Pulmonary artery endothelial cell (primary cell): ENCODE data around the gene MTCH1. TPM values are rescaled to one million over a fixed set of nuclear protein-coding genes. Genes with fewer than 3 reads are reported as not detected.

Source experiments
- DNase-seq: peaks from one replicate; pipeline ENCODE4 v3.0.0-alpha.2; 2011; ENCODE audit warnings: low read depth, low spot score
- total RNA-seq: library from RNA; depleted of rRNA; stranded (reverse); fragments of >200 nt; gene quantifications from 2 replicates; pipeline ENCODE4 v1.2.3, GENCODE V29; 2014

MTCH1 gene
- total RNA-seq, 1 donor from 2014 or later: 305 TPM

DNA sequence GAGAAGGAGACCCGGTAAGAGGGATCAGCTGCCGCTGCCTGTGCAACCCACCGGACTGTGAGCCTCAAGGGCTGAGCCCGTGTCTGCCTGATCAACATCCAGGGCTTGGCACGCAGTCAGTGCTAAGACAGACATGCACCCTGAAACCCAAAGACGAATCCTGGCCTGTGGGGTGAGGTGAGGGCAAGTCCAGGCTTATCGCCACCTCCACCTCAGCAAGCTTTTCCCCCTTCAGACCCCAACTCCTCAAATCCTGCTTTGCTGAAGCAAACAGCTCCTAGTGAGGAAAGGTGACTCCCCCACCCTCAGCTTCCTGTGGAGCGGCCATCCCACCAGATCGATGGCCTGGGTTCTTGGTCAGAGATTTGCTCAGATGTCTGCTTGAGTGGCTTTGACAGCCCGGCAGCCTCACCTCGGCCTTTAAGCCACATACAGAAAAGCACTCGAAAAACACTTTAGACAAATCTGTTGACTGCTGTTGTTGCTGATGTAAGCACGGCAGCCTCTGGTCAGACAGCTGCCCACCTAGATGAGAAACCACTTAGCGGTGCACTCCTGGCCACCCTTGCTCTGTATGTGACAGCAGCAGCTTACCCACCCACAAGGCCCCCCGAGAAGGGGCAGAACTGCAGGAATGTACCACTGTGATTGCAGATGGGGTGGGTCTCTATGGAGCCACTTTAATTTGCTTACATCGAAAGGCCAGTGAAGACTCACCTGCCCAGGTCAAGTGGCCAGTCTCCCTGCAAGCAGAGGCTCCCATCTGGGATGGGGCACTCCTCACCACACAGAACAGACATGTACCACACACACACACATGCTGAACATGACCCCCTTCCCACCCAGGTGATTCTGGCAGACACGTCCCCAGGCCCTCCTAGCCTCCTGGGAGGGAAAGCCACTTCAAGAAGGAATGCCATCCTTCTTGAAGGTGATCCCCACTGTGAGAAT lies 14.8 kb downstream of the MTCH1 start:
- DNase-seq: no peak

DNA sequence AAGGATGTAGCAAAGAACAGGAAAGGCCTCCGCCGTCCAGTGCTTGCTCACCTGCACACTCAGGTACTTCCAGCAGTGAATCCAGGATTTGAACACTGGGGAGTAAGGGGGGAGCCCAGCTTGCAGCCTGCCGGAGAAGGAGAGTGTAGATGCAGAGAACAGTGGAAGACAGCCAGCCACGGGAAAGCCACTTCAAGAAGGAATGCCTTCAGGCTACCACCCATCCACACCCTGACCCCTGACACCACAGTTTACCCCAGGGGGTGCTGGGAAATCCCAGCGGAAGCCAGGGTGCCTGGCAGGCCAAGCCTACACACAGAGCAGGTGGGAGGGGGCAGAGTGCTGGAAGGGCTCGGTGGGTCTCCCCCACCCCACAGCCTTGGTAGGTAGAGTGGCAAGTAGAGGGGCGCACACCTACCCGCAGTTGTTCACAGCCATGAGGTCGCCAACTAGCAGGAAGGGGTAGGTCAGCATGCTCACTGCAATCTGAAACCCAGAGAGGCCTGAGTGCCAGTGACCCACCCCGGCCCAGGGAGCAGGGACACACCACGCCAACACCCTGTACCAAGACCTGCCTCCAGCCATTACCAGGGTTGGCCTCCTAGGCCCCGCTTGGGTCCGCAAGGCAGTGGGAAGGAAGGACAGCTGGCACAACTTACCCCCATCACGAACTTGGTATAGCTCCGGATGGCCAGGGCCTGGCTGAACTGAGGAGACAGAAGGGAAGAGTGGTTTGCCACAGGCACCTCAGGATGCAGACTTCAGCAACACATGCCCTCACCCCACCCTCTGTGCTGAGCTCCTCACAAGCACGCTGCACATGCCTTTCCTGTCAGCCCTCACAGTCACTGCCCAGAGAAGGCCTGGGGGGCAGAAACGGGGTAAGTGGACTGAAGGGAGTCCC lies 15.8 kb downstream of the MTCH1 start:
- DNase-seq: no peak

DNA sequence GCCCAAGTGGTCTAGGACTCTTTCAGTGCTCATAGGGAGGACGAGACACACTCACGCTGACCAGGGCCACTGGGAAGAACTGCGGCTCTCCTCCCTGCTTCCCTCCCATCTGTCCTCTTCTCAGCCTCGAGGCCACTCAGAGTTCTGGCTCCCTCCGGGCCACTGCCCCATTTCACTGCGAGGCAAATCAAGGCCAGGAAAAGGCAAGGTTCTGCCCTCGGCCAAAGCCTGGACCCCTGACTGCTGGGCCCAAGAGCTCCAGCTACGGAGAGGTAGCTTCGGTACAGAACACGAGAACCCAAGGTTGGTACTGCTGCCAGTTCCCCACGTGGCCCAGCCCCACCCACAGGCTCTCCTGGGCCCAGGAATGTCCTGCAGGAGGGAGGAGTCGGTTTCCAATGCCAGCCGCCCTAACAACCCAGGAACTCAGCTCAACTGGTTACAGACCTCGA lies 16.7 kb downstream of the MTCH1 start:
- no peak for DNase-seq

DNA sequence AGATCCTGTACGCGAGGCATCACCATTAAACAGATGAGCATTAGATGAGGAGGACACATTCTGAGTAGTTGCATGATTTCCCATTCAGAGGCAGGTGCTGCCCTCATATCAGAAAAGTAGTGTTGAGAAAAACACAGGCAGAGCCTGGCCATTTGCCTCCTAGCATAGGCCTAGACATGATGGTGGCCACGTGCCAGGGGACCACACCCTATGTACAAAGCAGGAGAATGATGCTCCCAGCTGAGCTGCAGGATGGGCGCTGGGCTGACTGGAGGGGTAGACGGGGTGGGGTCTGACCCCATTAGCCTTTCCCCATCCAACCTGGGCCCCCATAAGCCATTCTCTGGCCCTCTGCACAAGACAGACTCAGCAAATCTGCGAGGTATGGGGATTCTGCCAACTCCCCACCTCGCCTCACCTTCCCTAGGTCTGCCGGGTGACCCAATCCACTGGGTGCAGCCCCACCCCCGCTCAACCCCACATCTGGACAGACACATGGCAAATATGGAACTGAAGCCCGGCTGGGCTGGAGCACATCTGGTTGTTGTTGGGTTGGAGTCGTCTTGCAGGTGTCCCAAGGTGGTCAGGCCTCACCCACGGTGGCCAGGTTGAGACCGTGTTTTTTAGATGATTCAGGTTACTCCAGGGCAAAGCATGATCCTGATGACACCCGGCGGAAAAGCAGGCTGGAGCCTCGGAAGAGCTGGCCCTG lies 17.6 kb downstream of the MTCH1 start:
- no peak for DNase-seq

DNA sequence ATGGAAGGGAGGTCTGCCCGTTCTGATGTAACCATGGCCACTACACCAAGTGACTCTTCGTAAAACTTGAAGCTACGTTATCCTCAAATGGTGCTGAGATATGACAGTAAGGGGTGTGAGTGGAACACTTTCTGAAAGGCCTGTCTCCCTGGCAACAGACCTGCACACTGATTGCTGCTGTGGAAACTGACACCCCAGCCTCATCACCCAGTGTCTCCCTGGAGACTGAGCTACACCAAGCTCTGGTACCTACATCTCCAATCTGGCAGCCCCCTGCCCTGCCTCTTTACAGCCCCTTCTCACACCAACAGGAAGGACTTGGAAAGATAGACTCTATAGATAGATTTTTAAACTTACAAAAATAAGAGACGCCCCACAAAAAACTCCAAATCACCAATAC lies 18.2 kb downstream of the MTCH1 start:
- DNase-seq: no peak

DNA sequence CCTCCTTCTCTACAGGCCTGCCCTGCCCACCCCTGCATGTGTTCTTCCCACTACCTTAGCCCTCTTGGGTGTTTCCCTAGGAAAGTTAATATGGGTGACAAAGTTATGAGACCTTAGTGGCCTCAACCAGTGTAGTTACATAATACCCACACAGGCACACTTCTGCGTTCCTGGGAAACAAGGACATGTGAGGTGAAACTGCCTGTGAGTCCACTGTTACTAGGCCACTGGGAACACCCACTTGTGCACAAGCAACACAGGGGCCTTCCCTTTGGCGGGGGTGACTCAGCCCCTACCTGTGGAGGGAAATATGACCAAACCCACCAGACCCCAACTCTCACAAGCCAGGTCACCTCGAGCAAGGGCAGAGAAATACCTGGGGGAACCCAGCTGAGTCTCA lies 18.7 kb downstream of the MTCH1 start:
- DNase-seq: no peak

DNA sequence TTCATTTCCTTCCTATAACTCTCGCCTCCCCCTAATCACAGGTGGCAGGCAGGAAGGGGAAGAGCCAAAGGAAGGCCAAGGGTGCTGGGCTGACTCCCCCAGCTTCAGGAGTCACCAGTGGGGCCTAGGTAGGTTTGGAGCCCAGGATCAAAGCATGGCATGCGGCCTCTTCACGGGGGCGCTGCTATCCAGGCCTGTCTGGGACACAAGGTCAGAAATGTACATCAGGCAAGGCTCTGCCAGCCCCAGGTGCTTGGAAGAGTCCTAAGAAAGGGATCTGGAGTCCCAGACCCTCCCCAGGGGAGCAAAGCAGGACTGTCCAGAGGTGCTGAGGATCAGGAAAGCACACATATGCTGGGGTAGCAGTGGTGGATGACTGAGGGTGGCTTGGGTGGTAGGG lies 21.1 kb downstream of the MTCH1 start:
- DNase-seq: no peak

DNA sequence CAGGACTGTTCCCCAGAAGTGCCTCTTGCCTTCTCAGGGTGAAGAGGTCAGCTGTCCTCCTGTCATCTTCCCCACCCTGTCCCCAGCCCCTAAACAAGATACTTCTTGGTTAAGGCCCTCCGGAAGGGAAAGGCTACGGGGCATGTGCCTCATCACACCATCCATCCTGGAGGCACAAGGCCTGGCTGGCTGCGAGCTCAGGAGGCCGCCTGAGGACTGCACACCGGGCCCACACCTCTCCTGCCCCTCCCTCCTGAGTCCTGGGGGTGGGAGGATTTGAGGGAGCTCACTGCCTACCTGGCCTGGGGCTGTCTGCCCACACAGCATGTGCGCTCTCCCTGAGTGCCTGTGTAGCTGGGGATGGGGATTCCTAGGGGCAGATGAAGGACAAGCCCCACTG lies 21.6 kb downstream of the MTCH1 start:
- no peak for DNase-seq

DNA sequence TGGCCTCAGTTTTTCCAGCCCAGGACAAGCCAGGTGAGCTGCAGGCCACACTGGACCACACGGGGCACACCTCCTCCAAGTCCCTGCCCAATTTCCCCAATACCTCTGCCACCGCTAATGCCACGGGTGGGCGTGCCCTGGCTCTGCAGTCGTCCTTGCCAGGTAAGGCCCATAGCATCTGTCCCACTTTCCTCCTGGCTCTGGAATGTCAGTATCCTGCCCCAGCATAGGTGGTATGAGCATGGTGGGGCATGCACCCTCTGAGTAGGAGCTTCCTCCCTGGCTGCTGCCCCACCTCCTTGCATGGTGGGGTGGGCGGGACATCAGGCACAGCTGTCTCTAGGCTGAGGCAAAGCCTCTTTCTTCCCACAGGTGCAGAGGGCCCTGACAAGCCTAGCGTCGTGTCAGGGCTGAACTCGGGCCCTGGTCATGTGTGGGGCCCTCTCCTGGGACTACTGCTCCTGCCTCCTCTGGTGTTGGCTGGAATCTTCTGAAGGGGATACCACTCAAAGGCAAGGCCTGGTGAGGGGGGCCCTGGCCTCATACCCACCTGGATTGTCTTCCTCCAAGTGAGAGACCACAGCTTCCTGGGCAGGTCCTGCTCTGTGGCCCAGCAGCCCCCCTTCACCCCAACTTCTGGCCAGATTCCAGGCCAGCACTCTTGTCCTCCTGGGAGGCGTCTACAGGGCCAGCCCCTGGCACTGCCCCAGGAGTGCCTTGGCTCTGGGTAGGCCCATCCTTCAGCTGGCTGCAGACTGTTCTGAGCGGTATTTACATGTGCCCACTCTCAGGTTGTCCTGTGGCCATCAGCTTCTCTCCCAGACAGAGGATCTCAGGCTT lies 22.3 kb downstream of the MTCH1 start:
- DNase-seq: no peak

DNA sequence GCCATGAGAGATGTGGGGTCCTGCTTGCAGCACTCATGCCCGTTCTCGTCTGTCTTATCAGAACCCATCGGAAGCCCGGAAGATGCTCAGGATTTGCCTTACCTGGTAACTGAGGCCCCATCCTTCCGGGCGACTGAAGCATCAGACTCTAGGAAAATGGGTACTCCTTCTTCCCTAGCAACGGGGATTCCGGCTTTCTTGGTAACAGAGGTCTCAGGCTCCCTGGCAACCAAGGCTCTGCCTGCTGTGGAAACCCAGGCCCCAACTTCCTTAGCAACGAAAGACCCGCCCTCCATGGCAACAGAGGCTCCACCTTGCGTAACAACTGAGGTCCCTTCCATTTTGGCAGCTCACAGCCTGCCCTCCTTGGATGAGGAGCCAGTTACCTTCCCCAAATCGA lies 23.1 kb downstream of the MTCH1 start:
- no peak for DNase-seq

DNA sequence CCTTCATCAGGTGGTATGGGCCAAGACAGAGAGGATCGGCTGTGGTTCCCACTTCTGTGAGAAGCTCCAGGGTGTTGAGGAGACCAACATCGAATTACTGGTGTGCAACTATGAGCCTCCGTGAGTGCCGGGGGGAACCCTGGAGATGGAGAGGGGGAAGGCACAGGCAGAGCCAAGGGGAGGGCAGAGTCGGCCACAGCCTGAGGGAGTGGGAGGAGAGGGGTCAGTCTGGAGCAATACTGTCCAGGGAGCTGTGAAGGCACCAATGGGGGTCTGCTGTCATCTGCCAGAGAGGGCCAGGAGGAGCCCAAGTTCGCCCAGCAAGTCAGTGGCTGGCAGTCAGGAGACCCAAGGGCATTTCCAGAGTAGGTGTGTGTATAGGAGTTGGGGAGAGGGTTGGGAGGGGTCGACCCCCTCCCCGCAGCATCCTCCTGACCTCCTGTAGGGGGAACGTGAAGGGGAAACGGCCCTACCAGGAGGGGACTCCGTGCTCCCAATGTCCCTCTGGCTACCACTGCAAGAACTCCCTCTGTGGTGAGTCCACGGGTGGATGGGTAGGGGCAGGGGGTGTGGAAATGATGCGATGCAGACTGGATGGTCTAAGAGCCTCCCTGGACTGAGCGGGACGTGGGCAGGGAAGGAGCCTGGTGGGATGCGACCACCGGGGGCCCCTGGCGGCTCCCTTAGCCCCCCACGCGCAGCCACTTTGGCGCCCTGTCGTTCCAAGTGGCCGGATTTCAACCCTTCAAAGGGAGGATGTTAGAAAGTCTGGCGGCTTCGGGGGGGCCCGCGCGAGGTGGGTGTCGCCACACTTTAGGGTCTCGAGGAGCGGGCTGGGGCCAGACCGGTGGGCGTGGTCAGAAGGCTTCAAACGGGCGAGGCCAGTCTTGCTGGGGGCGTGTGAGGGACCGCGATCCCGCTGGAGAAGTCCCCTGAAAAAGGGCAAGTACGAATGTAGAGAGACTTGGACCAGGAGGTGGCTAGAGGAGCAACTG lies 24.3 kb downstream of the MTCH1 start:
- no peak for DNase-seq

DNA sequence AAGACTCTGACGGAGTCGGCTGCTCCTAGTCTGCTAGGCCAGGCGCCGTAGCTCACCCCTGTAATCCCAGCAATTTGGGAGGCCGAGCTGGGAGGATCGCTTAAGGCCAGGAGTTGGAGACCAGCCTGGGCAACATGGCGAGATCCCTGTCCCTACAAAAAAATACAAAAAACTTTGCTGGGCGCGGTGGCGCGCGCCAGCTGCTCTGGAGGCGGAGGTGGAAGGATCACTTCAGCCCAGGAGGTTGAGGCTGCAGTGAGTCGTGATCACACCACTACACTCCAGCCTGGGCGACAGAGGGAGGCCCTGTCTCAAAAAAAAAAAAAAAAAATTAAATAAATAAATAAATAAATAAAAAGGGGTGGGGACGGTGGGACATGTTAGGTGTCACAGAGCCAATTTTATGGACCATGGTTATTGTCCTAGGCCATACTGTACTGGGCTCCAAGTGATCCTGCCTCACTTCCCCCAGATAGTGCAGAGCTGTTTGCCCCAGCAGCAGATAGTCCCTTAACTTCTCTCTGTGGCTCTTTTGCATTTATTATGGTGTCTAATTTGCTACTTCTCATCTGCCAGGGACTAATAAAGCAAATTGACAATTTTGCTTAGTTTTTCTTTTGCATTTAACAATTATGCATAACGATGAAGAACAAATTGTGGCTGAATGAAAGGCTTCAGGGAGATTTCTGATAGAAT lies 26.3 kb downstream of the MTCH1 start:
- no peak for DNase-seq

DNA sequence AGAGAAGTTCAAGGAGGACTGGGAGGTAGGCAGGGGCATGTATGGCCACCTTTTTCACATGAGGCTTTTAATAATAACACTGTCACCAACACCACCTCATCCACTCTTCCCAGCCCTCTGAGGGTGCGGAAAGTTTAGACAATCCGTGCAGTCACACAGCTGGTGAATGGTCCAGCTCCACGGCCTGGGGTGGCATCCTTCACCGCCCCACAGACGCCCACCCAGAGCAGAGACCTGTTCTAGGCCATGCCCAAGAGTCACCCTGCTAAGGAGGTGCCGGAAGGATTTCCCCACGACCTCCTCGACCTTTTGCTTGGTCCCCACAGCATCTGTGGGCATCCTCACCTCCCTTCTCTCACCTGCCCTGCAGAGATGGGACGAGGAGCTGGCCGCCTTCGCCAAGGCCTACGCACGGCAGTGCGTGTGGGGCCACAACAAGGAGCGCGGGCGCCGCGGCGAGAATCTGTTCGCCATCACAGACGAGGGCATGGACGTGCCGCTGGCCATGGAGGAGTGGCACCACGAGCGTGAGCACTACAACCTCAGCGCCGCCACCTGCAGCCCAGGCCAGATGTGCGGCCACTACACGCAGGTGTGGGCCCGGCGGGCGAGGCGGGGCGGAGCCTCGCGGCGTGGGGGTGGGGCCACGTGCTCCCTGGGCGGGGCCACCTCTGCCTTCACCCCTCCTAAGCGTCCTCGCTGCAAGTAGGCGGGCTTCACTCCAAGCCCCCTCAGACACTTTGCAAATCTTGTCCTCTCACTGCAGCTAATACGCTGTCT lies 27.0 kb downstream of the MTCH1 start:
- no peak for DNase-seq

DNA sequence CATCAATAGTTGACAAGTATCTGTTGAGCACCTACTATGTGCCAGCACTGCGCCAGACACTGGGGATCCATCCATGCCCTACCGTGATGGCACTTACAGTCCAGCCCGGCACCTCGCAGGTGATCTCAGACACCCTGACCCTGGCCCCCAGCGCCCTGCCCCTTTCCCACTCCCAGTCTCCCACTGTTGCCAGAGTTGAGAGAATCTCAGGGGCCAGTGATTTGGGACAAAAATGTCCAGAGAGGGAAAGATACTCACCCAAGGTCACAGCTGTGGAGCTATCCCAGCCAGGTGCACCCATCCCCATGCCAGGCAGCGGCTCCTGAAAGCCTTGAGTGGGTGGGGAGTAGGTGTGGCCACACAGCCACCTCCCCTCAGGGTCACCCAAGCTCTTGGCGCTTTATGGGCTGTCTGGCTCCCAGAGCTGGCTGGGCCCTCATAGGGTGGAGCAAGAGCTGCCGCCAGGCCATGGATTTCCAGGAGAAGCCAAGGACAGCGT lies 28.2 kb downstream of the MTCH1 start:
- no peak for DNase-seq

DNA sequence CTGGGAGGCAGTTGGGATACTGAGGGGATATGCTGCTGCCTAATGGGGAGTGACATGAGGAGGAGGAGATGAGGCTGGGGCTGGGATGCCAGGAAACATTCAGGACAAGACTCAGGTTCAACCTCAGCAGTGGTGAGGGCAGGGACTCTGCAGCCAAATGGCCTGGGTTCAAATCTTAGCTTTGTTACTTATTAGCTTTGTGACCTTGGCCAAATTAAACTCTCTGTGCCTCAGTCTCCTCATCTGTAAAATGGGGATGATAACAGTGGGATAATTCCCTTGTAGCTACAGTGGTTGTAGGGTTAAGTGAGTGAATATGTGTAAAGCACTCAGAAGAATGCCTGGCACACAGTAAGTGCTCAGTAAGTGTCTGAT lies 29.6 kb downstream of the MTCH1 start:
- no peak for DNase-seq

DNA sequence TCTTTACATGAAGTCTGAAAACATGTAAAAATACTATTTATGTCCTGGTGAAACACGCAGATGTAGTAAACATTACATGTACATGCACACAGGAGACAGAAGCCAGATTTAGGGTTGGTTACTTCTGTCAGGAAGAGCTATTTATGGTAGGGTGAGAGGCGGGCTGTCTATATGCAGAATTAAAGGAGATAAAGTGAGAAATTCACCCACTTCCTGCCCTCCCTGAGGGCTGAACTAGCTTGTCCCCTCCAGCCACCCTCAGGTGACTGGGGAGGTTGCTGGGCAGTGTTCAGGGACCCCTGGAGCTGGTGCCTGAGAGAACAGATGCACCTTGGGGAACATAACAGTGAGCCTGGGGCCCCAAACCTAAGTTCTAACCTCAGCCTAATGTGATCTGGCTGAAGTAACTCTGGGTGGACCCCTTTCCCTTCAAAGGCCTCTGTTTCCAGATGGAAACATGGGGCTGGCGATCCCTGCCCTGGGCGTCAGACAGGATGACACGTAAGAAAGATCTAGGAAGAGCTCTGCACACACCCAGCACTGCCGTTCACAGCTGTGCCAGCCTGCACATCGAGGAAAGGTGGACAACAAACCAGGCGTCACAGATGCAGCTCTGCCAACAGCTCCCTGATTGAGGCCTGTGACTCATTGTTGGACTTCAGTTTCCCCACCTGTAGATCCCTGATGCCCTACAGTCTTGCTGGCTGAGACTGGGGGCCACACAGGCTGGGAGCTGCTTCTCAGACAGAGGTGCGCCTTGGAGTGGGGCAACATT lies 30.1 kb downstream of the MTCH1 start:
- DNase-seq: no peak

DNA sequence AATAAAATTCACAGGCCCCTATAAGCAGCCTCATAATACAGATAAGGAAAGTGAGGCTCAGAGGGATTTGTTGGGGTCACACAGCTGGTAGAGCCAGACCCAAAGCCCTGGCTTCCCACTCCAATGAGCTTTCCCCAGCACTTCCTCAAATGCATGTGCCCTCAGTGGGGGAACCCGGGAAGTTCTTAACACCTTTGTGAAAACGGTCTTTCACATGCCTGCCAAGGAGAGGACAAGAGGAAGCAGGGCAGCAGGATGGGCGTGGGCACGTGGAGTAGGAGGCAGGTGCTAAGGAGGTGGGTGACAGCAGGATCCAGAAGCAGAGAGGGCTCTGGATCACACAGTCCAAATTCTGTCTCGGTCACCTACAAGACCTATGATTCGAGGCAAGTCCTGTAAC lies 30.9 kb downstream of the MTCH1 start:
- no peak for DNase-seq
